Stimulated activated CD4-positive, alpha-beta T cell treated with anti-CD3 and anti-CD28 coated beads, TNF-alpha, amount 100 ng/mL, for 48 hours (primary cell): ENCODE measurements around the gene RPSA.
"Not testable (repeated sequence)": the region's sequence is repeated elsewhere in the genome, so short reads cannot be mapped to it uniquely, and the experiment has no call there.

ENCODE experiments used
- DNase-seq, 3 donors: peaks; one replicate each; pipeline ENCODE4 v3.0.0-alpha.2; 2020; ENCODE audit warnings: low read depth in 3 of 3

RPSA gene

DNA sequence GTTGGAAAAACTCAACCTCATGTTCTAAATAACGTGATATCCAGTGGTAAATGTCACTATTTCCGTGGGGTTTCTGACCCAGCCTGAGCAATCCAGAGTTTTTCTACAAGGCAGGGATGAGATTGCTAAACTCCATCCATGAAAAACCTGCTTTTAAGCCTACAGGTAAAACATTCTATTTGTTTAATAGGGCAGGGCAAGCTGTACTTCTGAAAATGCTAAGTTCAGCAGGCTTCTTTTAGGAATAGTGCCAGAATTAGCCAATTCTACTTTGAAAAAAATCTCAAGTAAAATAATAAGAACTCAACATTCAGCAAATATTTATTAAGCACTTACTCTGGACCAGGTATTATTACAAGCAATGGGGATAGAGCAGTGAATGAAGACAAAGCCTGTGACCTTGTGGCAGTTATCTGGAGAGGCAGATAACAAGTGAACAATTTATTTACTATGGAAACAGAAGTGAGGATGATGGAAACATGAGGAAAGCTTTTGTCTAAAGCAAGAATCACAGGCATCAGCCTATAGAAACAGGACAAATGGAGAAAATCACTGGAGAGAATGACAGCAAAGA is 13.3 kb downstream of the RPSA start:
- no peak for DNase-seq

- no peak for DNase-seq
Observed at GRCh38 chr3:39420543-39420942, 14.0 kb downstream of the RPSA start.

DNA sequence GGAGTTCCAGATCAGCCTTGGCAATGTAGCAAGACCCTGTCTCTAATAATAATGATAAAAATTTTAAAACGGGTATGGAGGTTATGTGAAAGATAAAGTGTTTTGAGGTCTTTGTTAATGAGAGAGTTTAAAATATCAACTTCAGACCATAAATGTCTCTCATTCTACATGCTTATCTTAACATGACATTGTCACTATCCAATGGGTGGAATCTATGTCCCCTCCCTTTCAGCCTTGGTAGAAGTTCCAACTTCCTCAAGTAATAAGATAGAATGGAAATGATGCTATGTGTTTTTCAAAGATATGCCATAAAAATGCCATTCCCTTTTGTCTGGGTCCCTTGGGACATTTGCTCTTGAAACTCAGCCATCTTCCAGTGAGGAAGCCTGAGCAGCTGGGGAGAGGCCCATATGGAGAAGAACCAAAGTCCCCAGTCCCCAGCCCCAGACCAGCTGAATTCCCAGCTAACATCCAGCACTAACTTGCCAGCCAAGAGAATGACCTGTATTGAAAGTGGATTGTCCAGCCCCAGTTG is 17.0 kb downstream of the RPSA start:
- DNase-seq = no peak

GRCh38 chr3:39426312-39426711 is 19.8 kb downstream of the RPSA start:
- DNase-seq = no peak

GRCh38 chr3:39427506-39427905 is 21.0 kb downstream of the RPSA start:
- DNase-seq = no peak

GRCh38 chr3:39428745-39429201 is 22.3 kb downstream of the RPSA start:
- no peak for DNase-seq

DNA sequence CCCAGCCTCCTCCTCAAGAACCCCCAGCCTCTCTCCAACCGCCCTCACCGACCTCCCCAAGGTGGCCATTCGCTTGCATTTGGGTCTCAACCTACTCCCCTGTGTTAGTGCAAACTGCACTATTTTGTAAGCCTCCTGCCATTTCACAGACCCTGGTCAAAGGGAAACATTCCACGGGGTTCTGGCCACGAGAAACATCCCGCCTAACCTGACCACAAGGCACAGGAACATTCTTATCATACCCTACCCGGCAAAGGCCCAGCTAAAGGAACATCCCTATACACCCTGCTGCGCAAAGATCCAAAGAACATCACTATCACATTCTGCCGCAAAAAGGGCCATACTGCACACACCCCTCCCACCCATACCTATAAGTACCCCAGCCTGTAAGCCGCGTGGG is 22.9 kb downstream of the RPSA start:
- no peak for DNase-seq

DNA sequence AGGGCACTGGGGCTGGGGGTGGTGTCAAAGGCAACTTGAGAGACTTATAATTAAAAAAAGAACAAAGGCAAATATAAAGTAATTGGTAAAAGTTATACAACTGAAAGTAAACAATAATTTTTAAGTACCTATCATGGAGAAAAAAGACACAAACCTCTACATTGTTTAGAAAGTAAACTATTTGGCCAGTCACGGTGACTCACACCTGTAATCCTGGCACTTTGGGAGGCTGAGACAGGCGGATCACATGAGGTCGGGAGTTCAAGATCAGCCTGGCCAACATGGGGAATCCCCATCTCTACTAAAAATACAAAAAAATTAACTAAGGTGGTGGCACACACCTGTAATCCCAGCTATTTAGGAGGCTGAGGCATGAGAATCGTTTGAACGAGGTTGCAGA is 25.8 kb downstream of the RPSA start:
- no peak for DNase-seq

GRCh38 chr3:39433642-39434041 is 27.1 kb downstream of the RPSA start:
- no peak for DNase-seq

- DNase-seq = no peak
Observed at GRCh38 chr3:39434574-39434973, 28.1 kb downstream of the RPSA start.

DNA sequence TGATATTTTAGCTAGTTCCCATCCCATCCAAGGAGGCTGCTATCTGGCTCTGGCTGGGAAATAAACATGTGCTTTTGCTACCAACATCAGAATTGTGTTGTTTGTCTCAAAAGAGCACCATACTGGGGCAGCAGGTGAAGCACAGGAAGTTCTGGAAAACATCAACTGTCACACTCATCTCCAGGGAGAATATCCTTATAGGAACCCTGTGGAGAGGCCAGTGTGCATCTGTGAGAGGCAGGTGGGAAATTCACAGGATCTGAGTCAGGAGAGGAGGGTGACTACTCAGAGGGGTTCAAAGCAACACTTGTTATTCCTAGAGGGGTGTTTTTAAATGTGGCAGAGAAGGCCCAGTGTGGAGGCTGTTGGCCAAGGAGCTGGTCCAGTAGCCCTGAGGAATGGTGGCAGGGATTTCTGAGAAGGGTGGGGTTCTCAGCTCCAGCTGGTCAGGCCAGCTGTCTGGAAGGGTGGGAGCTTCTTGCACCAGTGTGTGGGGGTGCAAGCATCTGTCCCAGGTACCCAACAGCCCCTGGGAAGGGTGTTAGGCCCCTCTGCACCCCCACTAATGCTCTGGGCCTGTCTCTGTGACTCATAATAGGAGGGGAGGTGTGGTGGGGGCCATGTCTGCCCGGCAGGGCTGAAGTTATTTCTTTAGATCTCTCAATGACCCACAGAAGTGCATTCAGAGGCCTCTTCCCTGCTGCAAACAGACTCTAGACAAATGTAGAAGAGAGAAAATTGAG is 28.7 kb downstream of the RPSA start:
- no peak for DNase-seq

DNA sequence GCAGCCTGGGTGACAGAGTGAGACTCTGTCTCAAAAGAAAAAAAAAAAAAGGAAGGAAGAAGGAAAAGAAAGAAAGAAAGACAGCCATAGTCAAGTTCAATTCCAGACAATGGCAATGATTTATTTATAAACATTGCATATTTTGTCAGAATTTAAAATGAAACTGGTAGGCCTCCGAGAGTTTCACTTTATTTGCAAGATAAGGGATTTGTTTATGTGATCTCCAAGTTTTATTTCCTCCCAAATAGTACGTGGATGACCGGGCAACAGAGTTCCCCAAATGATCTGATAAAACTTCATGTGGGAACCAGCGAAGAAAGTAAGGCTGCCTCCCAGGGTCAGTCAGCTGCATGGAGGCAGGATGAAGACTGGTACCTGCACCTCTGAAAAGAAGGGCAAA is 32.4 kb downstream of the RPSA start:
- no peak for DNase-seq

- no peak for DNase-seq
Observed at GRCh38 chr3:39440316-39440715, 33.8 kb downstream of the RPSA start.

DNA sequence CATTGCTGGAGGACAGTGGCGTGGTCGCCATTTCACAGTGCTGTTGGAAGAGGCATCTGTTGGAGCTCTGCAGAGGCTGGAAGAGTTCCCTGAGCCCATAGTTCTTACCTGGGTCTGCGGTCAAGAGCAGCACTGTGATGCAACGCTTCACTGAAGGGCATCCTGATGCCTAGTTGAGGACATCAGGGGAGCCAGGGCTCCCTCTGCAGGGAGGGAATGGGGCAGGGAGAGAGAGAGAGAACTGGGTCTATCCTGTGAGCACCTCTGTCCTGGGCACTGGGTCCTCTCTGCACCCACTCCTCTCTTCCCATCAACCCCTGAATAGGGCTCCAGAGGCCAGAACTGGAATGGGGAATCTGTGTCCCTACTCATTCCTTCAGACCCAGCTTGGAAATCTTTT is 37.0 kb downstream of the RPSA start:
- no peak for DNase-seq

DNA sequence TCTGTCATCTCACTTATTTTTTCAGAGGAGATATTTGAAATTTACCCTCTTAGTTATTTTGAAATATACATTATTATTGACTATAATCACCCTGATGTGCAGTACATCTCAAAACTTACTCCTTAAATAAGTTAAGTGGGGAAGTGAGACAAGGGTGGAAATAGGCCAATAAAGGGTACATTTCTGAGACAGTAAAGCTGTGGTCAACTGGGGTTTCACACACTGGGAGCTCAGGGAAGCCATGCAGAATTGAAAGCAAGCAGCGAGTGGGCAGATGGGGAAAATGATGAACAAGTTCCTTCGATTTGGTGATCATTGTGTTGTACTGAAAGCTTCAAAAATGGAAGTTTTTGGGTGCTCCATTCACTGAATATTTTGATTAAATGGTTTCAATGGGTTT is 39.4 kb downstream of the RPSA start:
- DNase-seq = no peak

DNA sequence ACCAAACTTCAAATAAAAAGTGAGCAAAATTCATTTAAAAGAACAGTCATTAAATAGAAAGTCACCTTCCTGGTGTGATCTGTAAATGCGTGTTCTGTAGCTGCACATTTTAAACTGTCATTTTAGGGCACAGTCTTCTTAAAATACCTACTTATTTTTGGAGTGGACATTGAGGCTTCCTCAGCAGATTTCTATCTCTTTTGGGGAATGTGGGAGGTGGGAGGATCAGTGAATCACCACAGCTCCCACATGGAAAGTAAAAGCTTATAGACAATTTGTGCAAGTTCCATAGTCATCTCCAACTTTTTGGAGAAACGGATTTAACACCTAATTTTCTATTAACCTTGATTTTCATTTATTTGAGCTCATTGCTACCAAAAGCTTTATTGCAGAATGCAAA is 39.9 kb downstream of the RPSA start:
- DNase-seq = no peak

GRCh38 chr3:39447637-39448483 is 41.3 kb downstream of the RPSA start:
- DNase-seq = peak; percentile 24 to 59 (median 48)

GRCh38 chr3:39448506-39449233 is 42.1 kb downstream of the RPSA start:
- DNase-seq = no peak

GRCh38 chr3:39449796-39450195 is 43.3 kb downstream of the RPSA start:
- no peak for DNase-seq

GRCh38 chr3:39453134-39453533 is 46.6 kb downstream of the RPSA start:
- no peak for DNase-seq

- not testable (repeated sequence) for DNase-seq
Observed at GRCh38 chr3:39453872-39454271, 47.4 kb downstream of the RPSA start.
